SU-DHL-6 (cell line): ENCODE data around the gene RNF19B.

Experiments
- H2AFZ ChIP-seq: fragments of 200-600 bp; sonication (generic); 2 replicates; pipeline ENCODE4 v1.6.1; 2014; ENCODE audit warnings: low read depth, mild to moderate bottlenecking, moderate library complexity, mixed read lengths, antibody characterized with exemption, low read length; ENCODE audit not compliant: severe bottlenecking
- H3F3A ChIP-seq: fragments of 200-600 bp; shearing (Covaris generic); 2 replicates; pipeline ENCODE4 v1.6.0; 2016; ENCODE audit warnings: antibody characterized with exemption, mild to moderate bottlenecking; ENCODE audit not compliant: insufficient read depth
- H3K27ac ChIP-seq: fragments of 200-600 bp; sonication (generic); 2 replicates; pipeline ENCODE4 v1.5.1; 2016; ENCODE audit warnings: low read depth, mild to moderate bottlenecking, low read length, moderate library complexity, mixed read lengths
- H3K27me3 ChIP-seq: fragments of 200-600 bp; sonication (generic), shearing (Covaris generic); 2 replicates; pipeline ENCODE4 v1.6.0; 2014; ENCODE audit warnings: mild to moderate bottlenecking, low read length
- H3K36me3 ChIP-seq: fragments of 200-600 bp; sonication (generic); 2 replicates; pipeline ENCODE4 v1.6.1; 2014; ENCODE audit warnings: mild to moderate bottlenecking, low read length, mixed read lengths
- H3K4me2 ChIP-seq: fragments of 300-600, 200-600 bp; shearing (Covaris generic), sonication (generic); 2 replicates; pipeline ENCODE4 v1.6.0; 2014; ENCODE audit warnings: low read length, low read depth, mild to moderate bottlenecking; ENCODE audit not compliant: poor library complexity, severe bottlenecking
- H3K4me3 ChIP-seq: fragments of 200-600 bp; sonication (generic); 2 replicates; pipeline ENCODE4 v1.5.1; 2014; ENCODE audit warnings: antibody characterized with exemption, low read length, mild to moderate bottlenecking, mixed read lengths; ENCODE audit not compliant: insufficient read depth, poor library complexity, severe bottlenecking
- H3K79me2 ChIP-seq: fragments of 200-600 bp; sonication (generic); 2 replicates; pipeline ENCODE4 v1.6.1; 2014; ENCODE audit warnings: mild to moderate bottlenecking, low read length, moderate library complexity; ENCODE audit not compliant: insufficient read depth
- H3K9ac ChIP-seq: fragments of 200-600 bp; sonication (generic); 2 replicates; pipeline ENCODE4 v1.7.0; 2014; ENCODE audit warnings: mild to moderate bottlenecking, low read length
- H3K9me2 ChIP-seq: fragments of 200-600 bp; sonication (generic); replicated peaks from 2 replicates; pipeline ENCODE4 v1.6.1; 2014; ENCODE audit warnings: low read length; ENCODE audit not compliant: insufficient read depth
- H3K9me3 ChIP-seq: fragments of 200-600 bp; sonication (generic); 2 replicates; pipeline ENCODE4 v1.6.1; 2014; ENCODE audit warnings: low read length, mixed read lengths; ENCODE audit not compliant: insufficient read depth
- H4K20me1 ChIP-seq: fragments of 200-600 bp; sonication (generic); 2 replicates; pipeline ENCODE4 v1.6.1; 2014; ENCODE audit warnings: low read depth, mild to moderate bottlenecking, antibody characterized with exemption, low read length, moderate library complexity, mixed read lengths
- EZH2phosphoT487 ChIP-seq: fragments of 200-600 bp; sonication (generic), shearing (Covaris generic); conservative IDR thresholded peaks from 2 replicates; pipeline ENCODE4 v1.6.1; 2018; ENCODE audit warnings: mild to moderate bottlenecking, antibody characterized with exemption, low read length, moderate library complexity, mixed read lengths
- TF ChIP-seq, protein P1 (sequence below): fragments of 200-600 bp; sonication (generic); IDR thresholded peaks from one replicate; pipeline ENCODE4 v1.5.1; 2017; ENCODE audit warnings: antibody characterized with exemption, mild to moderate bottlenecking, low read length, moderate library complexity; ENCODE audit not compliant: insufficient read depth, poor library complexity, severe bottlenecking

Gene RNF19B

DNA sequence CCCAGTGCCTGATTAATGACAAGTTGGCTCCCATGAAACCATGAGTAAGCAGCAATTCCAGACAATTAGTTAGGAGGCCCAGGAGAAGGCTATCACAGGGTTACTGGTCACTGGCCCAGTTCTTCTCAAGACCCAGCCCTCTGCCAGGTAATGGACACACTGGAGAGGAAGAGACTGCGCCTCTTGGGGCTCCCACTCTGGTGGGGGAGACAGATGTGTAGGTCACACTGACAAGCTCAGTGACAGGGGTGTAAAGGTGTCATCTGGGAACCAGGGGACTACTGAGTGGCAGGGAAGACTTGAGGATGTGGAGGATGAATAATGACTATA is 73.4 kb downstream of the RNF19B start:
- H3K9ac ChIP-seq = no peak overlapping the region
- no peaks in the 10 kb centered on the region for H3K9me2 ChIP-seq
- no peak overlapping the region for H3K4me3 ChIP-seq
- H3K27me3 ChIP-seq = no peaks in the 10 kb centered on the region
- H3K4me2 ChIP-seq = no peak overlapping the region
- TF ChIP-seq, protein P1, sequence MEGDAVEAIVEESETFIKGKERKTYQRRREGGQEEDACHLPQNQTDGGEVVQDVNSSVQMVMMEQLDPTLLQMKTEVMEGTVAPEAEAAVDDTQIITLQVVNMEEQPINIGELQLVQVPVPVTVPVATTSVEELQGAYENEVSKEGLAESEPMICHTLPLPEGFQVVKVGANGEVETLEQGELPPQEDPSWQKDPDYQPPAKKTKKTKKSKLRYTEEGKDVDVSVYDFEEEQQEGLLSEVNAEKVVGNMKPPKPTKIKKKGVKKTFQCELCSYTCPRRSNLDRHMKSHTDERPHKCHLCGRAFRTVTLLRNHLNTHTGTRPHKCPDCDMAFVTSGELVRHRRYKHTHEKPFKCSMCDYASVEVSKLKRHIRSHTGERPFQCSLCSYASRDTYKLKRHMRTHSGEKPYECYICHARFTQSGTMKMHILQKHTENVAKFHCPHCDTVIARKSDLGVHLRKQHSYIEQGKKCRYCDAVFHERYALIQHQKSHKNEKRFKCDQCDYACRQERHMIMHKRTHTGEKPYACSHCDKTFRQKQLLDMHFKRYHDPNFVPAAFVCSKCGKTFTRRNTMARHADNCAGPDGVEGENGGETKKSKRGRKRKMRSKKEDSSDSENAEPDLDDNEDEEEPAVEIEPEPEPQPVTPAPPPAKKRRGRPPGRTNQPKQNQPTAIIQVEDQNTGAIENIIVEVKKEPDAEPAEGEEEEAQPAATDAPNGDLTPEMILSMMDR = no peak
- no peak for TF ChIP-seq EZH2phosphoT487
- H3K27ac ChIP-seq = no peak overlapping the region
- no peaks in the 10 kb centered on the region for H3K79me2 ChIP-seq
- no peaks in the 10 kb centered on the region for H3K36me3 ChIP-seq
- H3K9me3 ChIP-seq = no peaks in the 10 kb centered on the region
- no peaks in the 10 kb centered on the region for H4K20me1 ChIP-seq
- no peaks in the 10 kb centered on the region for H3F3A ChIP-seq
- no peak overlapping the region for H2AFZ ChIP-seq

DNA sequence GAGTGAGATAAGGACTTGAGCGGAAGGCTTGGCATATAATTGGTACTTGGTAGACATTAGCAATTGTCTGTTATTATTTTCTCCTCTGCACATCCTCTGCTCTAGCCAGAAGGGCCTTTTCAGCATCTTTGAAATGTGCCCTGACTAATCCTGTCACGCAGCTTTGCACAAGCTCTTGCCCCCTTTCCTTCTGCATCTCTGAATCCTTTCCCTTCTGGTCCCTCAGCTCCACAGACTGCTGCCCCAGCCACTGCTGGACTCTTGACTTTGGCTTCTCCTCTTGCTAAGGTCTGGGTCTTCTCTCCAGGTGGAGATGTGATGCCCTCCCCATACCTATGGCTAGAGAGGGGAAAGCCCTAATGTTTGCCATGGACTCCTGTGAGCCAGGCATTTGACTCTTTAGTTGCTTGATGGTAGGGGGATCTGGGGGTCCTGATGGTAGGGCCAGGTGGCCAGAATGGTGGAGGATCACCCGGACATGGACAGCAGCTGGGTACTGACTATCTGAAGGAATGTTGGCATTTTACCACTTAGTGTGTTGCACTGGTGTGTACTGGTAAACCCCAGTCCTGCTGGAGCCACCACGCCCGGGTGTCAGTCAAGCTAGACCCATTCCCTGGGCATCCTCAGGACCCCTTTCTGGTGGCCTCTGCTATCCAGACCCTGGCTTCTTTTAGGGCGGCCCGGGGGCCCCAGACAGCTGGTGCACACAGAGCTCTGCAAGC is 73.9 kb downstream of the RNF19B start:
- H3K9me3 ChIP-seq = no peaks in the 10 kb centered on the region
- TF ChIP-seq, protein P1 = no peak
- no peak for TF ChIP-seq EZH2phosphoT487
- no peaks in the 10 kb centered on the region for H3K9me2 ChIP-seq
- no peaks in the 10 kb centered on the region for H3K79me2 ChIP-seq
- no peaks in the 10 kb centered on the region for H3K27me3 ChIP-seq
- no peaks in the 10 kb centered on the region for H3K36me3 ChIP-seq
- H4K20me1 ChIP-seq = no peaks in the 10 kb centered on the region
- H3K4me3 ChIP-seq = no peak overlapping the region
- H2AFZ ChIP-seq = no peak overlapping the region
- no peak overlapping the region for H3K27ac ChIP-seq
- H3F3A ChIP-seq = no peaks in the 10 kb centered on the region
- no peak overlapping the region for H3K4me2 ChIP-seq
- no peak overlapping the region for H3K9ac ChIP-seq

DNA sequence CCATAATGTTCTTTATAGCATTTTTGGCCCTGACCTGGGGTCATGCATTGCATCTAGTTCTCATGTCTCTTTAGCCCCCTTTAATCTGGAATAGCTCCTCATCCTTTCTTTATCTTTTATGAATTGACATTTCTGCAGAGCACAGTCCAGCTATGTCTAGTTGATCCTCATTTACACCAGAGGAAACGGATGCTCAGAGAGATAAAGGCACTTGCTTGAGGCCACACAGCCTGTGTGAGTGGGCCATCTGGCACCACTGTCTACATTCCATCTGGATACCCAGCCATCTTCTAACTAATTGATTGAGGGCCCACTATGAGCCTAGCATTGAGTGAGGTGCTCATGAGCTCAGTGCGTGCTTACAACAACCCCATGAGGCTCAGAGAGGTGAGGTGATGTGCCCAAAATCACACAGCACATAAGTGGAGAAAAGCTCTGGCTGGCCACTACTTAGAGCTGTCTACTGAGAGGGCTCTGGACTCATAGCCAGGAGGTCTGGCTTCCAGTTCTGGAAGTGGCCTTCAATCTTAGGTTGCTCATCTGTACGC is 74.8 kb downstream of the RNF19B start:
- Histone ChIP-seq H3F3A (no peaks in the 10 kb centered on the region), H3K4me3 (no peak overlapping the region), H3K9me2 (no peaks in the 10 kb centered on the region), H2AFZ (no peak overlapping the region), H3K79me2 (no peaks in the 10 kb centered on the region), H3K9me3 (no peaks in the 10 kb centered on the region), H4K20me1 (no peaks in the 10 kb centered on the region), H3K27ac (no peak overlapping the region), H3K9ac (no peak overlapping the region), H3K36me3 (no peaks in the 10 kb centered on the region), H3K27me3 (no peaks in the 10 kb centered on the region), H3K4me2 (no peak overlapping the region)
- no peak for TF ChIP-seq EZH2phosphoT487
- TF ChIP-seq, protein P1 = no peak
